ENCODE data around the gene CAMKK1.

The CAMKK1 gene

GRCh38 chr17:3813171-3813570 is 79.7 kb downstream of the CAMKK1 start:
- no peak for TF ChIP-seq CTCF (IDR thresholded peaks at IDR 0.05; ENCODE audit: borderline replicate concordance, control extremely low read depth, extremely low read depth, insufficient read depth, missing control alignments)
- in situ Hi-C loops (cut with MboI; ENCODE audit: low sequenced_read_pairs, unreplicated experiment), result no loop called here
- no peak for DNase-seq (ENCODE audit: low spot score)

GRCh38 chr17:3812771-3813170 is 80.1 kb downstream of the CAMKK1 start:
- in situ Hi-C loops (cut with MboI; ENCODE audit: low sequenced_read_pairs, unreplicated experiment), result no loop called here
- no peak for TF ChIP-seq CTCF (IDR thresholded peaks at IDR 0.05; ENCODE audit: borderline replicate concordance, control extremely low read depth, extremely low read depth, insufficient read depth, missing control alignments)

GRCh38 chr17:3812284-3812683 is 80.6 kb downstream of the CAMKK1 start:
- DNase-seq (ENCODE audit: low spot score), result no peak
- in situ Hi-C loops (cut with MboI; ENCODE audit: low sequenced_read_pairs, unreplicated experiment), result no loop called here
- TF ChIP-seq CTCF (IDR thresholded peaks at IDR 0.05; ENCODE audit: borderline replicate concordance, control extremely low read depth, extremely low read depth, insufficient read depth, missing control alignments), result no peak

More at GRCh38 chr17:3812771-3813170, 80.1 kb downstream of the CAMKK1 start:
- no peak for DNase-seq (ENCODE audit: low spot score)

Data from GM13976 (cell line).